Panc1 (cell line): ENCODE measurements around the gene SPG21. TPM values are rescaled to one million over a fixed set of nuclear protein-coding genes. Genes with fewer than 3 reads are reported as not detected.

ENCODE experiments used
- ATAC-seq: fragments of 200-7000 bp; cut with Tn5 transposase; 2 replicates; pipeline ENCODE4 v1.9.1; 2020; ENCODE audit warnings: mild to moderate bottlenecking, moderate library complexity
- BruUV-seq: library from RNA; stranded (reverse); fragments of 400-500 nt; replicated peaks from 2 replicates; lab custom pipeline; 2021; lab: Mats Ljungman, UMichigan
- CTCF ChIA-PET: fragments of 300-600 bp; sonication (Branson Sonifier 250); formaldehyde crosslinking; loops from one replicate; lab custom pipeline; 2022; ENCODE audit warnings: antibody characterized with exemption; lab: Charles Lee
- POLR2A ChIA-PET: fragments of 300-600 bp; sonication (Branson Sonifier 250); formaldehyde crosslinking; loops from one replicate; lab custom pipeline; 2022; ENCODE audit warnings: antibody characterized with exemption; lab: Charles Lee
- DNase-seq: peaks from one replicate; pipeline ENCODE4 v3.0.0-alpha.2; 2010; ENCODE audit warnings: low read depth, low spot score
- H3K27ac ChIP-seq: 2 replicates; pipeline ENCODE4 v1.5.1; 2011; ENCODE audit warnings: mild to moderate bottlenecking, low read length, inconsistent platforms
- H3K27me3 ChIP-seq: fragments of 200-500 bp; sonication (Bioruptor generic); 2 replicates; pipeline ENCODE4 v1.6.0; 2014; ENCODE audit warnings: low read length, inconsistent platforms; ENCODE audit not compliant: control insufficient read depth, insufficient read depth
- H3K36me3 ChIP-seq: fragments of 200-500 bp; sonication (Bioruptor generic); 2 replicates; pipeline ENCODE4 v1.5.1; 2014; ENCODE audit warnings: inconsistent platforms, mild to moderate bottlenecking, low read length, moderate library complexity; ENCODE audit not compliant: control insufficient read depth, insufficient read depth
- H3K4me1 ChIP-seq: 2 replicates; pipeline ENCODE4 v1.5.1; 2011; ENCODE audit warnings: inconsistent platforms, mild to moderate bottlenecking, low read length, moderate library complexity; ENCODE audit not compliant: control insufficient read depth, insufficient read depth
- H3K4me3 ChIP-seq, 2 experiments: 2 replicates each; pipeline ENCODE4 v1.5.1; 2011 to 2012; ENCODE audit warnings: low read depth in 2 of 2, low read length in 2 of 2, mild to moderate bottlenecking in 2 of 2, inconsistent platforms in 1 of 2, moderate library complexity in 1 of 2
- H3K9me3 ChIP-seq: fragments of 200-500 bp; sonication (Bioruptor generic); 2 replicates; pipeline ENCODE4 v1.5.1; 2014; ENCODE audit warnings: low read depth, mild to moderate bottlenecking, inconsistent platforms, low read length, moderate library complexity; ENCODE audit not compliant: control insufficient read depth, insufficient read depth
- CTCF ChIP-seq: fragments of 450-650 bp; IDR thresholded peaks from 2 replicates; pipeline ENCODE4 v1.5.1; 2017; ENCODE audit warnings: mild to moderate bottlenecking
- POLR2AphosphoS5 ChIP-seq: IDR thresholded peaks from 2 replicates; pipeline ENCODE4 v1.6.1; 2012; ENCODE audit warnings: mild to moderate bottlenecking, low read depth, low read length, moderate library complexity
- REST ChIP-seq, 2 experiments: IDR thresholded peaks; 2 replicates each; pipeline ENCODE4 v1.6.1; 2011 to 2012; ENCODE audit warnings: low read depth in 2 of 2, control low read depth in 1 of 2, low read length in 1 of 2, mild to moderate bottlenecking in 1 of 2, moderate library complexity in 1 of 2; ENCODE audit not compliant: insufficient read depth in 1 of 2
- SIN3A ChIP-seq: IDR thresholded peaks from 2 replicates; pipeline ENCODE4 v1.6.1; 2012; ENCODE audit warnings: low read depth, mild to moderate bottlenecking, low read length, moderate library complexity, borderline replicate concordance; ENCODE audit not compliant: insufficient read depth
- TCF7L2 ChIP-seq: IDR thresholded peaks from 2 replicates; pipeline ENCODE4 v1.6.1; 2011; ENCODE audit warnings: mild to moderate bottlenecking, low read depth, low read length, inconsistent platforms
- in situ Hi-C: cut with HindIII; loops from 2 replicates; pipeline ENCODE4 v1.10.0; 2016; ENCODE audit warnings: low sequenced_read_pairs, low pct_unique_long_range_greater_than_20kb
- intact Hi-C: fragments of 100-400 bp; cut with micrococcal nuclease; formaldehyde crosslinking; loops from one replicate; pipeline ENCODE4 v1.10.0; 2022; ENCODE audit not compliant: unreplicated experiment
- total RNA-seq: library from RNA; stranded (reverse); gene quantifications from one replicate; pipeline ENCODE4 v1.2.1, GENCODE V29; 2021; ENCODE audit not compliant: unreplicated experiment

The SPG21 gene
- total RNA-seq, 1 experiment from 2014 or later: 124 TPM

DNA sequence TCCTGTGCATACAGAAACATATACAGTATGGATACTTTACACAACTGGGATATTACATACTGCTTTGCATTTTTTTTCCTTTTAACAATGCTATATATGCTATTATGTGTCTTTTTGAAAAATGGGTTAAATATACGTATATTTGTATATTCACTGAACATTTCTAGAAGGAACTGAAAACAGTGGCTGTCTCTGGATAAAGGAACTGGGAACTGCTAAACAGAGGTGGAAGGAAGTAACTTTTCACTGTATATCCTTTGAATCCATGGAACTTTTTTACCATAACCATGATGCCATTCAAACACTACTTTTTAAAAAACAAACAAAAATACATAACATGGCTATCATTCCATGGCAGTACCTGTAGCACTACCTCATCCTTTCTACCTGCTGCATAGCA is 37.9 kb upstream of the SPG21 start:
- H3K27me3 ChIP-seq: no peaks in the 10 kb centered on the region
- ChIA-PET CTCF (interaction anchor here (0.6 kb wide), 1 partner anchor 27 kb away, joined by 4 read pairs; no protein-coding TSS in a partner anchor), POLR2A (no interaction called here)
- H3K9me3 ChIP-seq: no peaks in the 10 kb centered on the region
- in situ Hi-C loops (no loop called here), intact Hi-C loops (no loop called here)
- peaks cover 9% of the 10 kb centered on the region for H3K4me1 ChIP-seq
- DNase-seq (no peak), ATAC-seq (no peak)
- no peak overlapping the region for H3K27ac ChIP-seq
- no TSS peak for BruUV-seq
- H3K36me3 ChIP-seq: peaks cover 6% of the 10 kb centered on the region
- H3K4me3 ChIP-seq: no peak overlapping the region
- TF ChIP-seq TCF7L2 (no peak), CTCF (no peak), SIN3A (no peak), REST (IDR thresholded peaks at IDR 0.05; ENCODE audit: insufficient read depth in 1 of 2, low read depth in 2 of 2, low read length in 1 of 2) (no peak), POLR2AphosphoS5 (no peak)

- no peak for DNase-seq
- POLR2A ChIA-PET: no interaction called here
- TF ChIP-seq CTCF (no peak), TCF7L2 (no peak), SIN3A (no peak), REST (IDR thresholded peaks at IDR 0.05; ENCODE audit: insufficient read depth in 1 of 2, low read depth in 2 of 2, low read length in 1 of 2) (no peak), POLR2AphosphoS5 (no peak)
- Histone ChIP-seq H3K4me3 (no peak overlapping the region), H3K27ac (no peak overlapping the region), H3K27me3 (no peaks in the 10 kb centered on the region), H3K36me3 (peaks cover 6% of the 10 kb centered on the region), H3K4me1 (peaks cover 9% of the 10 kb centered on the region), H3K9me3 (no peaks in the 10 kb centered on the region)
- BruUV-seq: no TSS peak
- no peak for ATAC-seq
- intact Hi-C loops: no loop called here
- in situ Hi-C loops: no loop called here
- CTCF ChIA-PET: interaction anchor here (0.6 to 0.7 kb wide), 2 partner anchors 28 to 52 kb away, joined by 4 to 5 read pairs; no protein-coding TSS in a partner anchor
Observed at GRCh38 chr15:65026756-65027155, 37.0 kb upstream of the SPG21 start.
